H1 (cell line): Measurements from ENCODE around the gene RRBP1. TPM values are rescaled to one million over a fixed set of nuclear protein-coding genes. Genes with fewer than 3 reads are reported as not detected.

ENCODE experiments used
- CTCF ChIA-PET: fragments of 300-600 bp; sonication (Branson Sonifier 250); formaldehyde crosslinking; loops from one replicate; lab custom pipeline; 2021; ENCODE audit not compliant: partially characterized antibody; lab: Charles Lee
- POLR2A ChIA-PET: fragments of 300-600 bp; sonication (Branson Sonifier 250); formaldehyde crosslinking; loops from one replicate; lab custom pipeline; 2021; ENCODE audit warnings: inconsistent platforms; ENCODE audit not compliant: partially characterized antibody; lab: Charles Lee
- DNase-seq, 2 experiments: peaks; one replicate each; pipeline versions ENCODE4 v3.0.0 to v3.0.0-alpha.2; 2010 to 2022; ENCODE audit warnings: low spot score in 2 of 2, low read depth in 1 of 2, mixed read lengths in 1 of 2
- FAIRE-seq: peaks from 2 replicates; lab custom pipeline; 2011; peaks lifted over from hg19 to GRCh38; lab: Jason Lieb, UNC
- H2AFZ ChIP-seq: 2 replicates; pipeline ENCODE4 v1.8.1; 2012; ENCODE audit warnings: low read length, inconsistent platforms
- H2AK5ac ChIP-seq: 2 replicates; pipeline ENCODE4 v1.6.1; 2013; ENCODE audit warnings: low read depth, low read length
- H2BK120ac ChIP-seq: replicated peaks from 2 replicates; pipeline ENCODE3; 2013; ENCODE audit warnings: low read depth, low read length, inconsistent platforms
- H2BK12ac ChIP-seq: 2 replicates; pipeline ENCODE4 v1.6.1; 2013; ENCODE audit warnings: low read depth, low read length
- H2BK15ac ChIP-seq: 2 replicates; pipeline ENCODE4 v1.6.1; 2013; ENCODE audit warnings: low read length
- H2BK20ac ChIP-seq: 2 replicates; pipeline ENCODE4 v1.6.1; 2013; ENCODE audit warnings: low read length
- H2BK5ac ChIP-seq: 2 replicates; pipeline ENCODE4 v1.6.1; 2013; ENCODE audit warnings: low read depth, low read length
- H3K14ac ChIP-seq: 2 replicates; pipeline ENCODE4 v1.6.1; 2013; ENCODE audit warnings: inconsistent platforms; ENCODE audit not compliant: insufficient read length
- H3K18ac ChIP-seq: 2 replicates; pipeline ENCODE4 v1.6.1; 2013; ENCODE audit warnings: low read length; ENCODE audit errors: extremely low read depth
- H3K23ac ChIP-seq: 2 replicates; pipeline ENCODE4 v1.6.1; 2013; ENCODE audit warnings: inconsistent platforms; ENCODE audit not compliant: insufficient read length
- H3K23me2 ChIP-seq: 2 replicates; pipeline ENCODE4 v1.6.1; 2013; ENCODE audit warnings: low read depth, low read length
- H3K27ac ChIP-seq: 2 replicates; pipeline ENCODE4 v1.6.1; 2011; ENCODE audit warnings: low read depth, low read length, inconsistent platforms
- H3K27me3 ChIP-seq, 4 experiments: replicated peaks in 1 of 4; 1 replicate in 1 of 4; 2 replicates in 3 of 4; pipeline versions ENCODE4 v1.6.1 to v1.8.1; 2011 to 2013; ENCODE audit warnings: low read length in 3 of 4, mild to moderate bottlenecking in 3 of 4, inconsistent platforms in 2 of 4, mixed read lengths in 2 of 4, moderate library complexity in 1 of 4; ENCODE audit not compliant: control insufficient read depth in 3 of 4, insufficient read depth in 3 of 4; ENCODE audit errors: extremely low read depth in 1 of 4
- H3K36me3 ChIP-seq, 4 experiments: 2 replicates each; pipeline versions ENCODE4 v1.6.1 to v1.8.1; 2011 to 2013; ENCODE audit warnings: mild to moderate bottlenecking in 4 of 4, low read length in 3 of 4, moderate library complexity in 2 of 4, control low read depth in 1 of 4, inconsistent platforms in 1 of 4; ENCODE audit not compliant: insufficient read depth in 4 of 4, control insufficient read depth in 2 of 4
- H3K4ac ChIP-seq: replicated peaks from 2 replicates; pipeline ENCODE3; 2013; ENCODE audit warnings: low read length, low read depth, mixed read lengths, inconsistent platforms; ENCODE audit not compliant: insufficient read length
- H3K4me1 ChIP-seq, 4 experiments: replicated peaks in 1 of 4; 1 replicate in 1 of 4; 2 replicates in 3 of 4; pipeline versions ENCODE4 v1.6.1 to v1.8.1; 2011 to 2013; ENCODE audit warnings: low read length in 3 of 4, inconsistent platforms in 2 of 4, mixed read lengths in 1 of 4; ENCODE audit not compliant: insufficient read depth in 4 of 4, control insufficient read depth in 3 of 4
- H3K4me2 ChIP-seq, 2 experiments: 2 replicates each; pipeline versions ENCODE4 v1.6.1 to v1.8.1; 2011 to 2013; ENCODE audit warnings: low read depth in 2 of 2, low read length in 2 of 2, control low read depth in 1 of 2, inconsistent platforms in 1 of 2, mild to moderate bottlenecking in 1 of 2; ENCODE audit not compliant: insufficient read depth in 1 of 2
- H3K4me3 ChIP-seq, 4 experiments: fragments of 200-600, 300-600 bp in 1 of 4; sonication (generic), shearing (Covaris generic), sonication (Bioruptor Twin) in 1 of 4; 2 replicates each; pipeline versions ENCODE4 v1.5.1 to v1.8.1; 2011 to 2016; ENCODE audit warnings: low read length in 4 of 4, low read depth in 3 of 4, control low read depth in 2 of 4, inconsistent platforms in 2 of 4, mild to moderate bottlenecking in 2 of 4, mixed read lengths in 1 of 4, moderate library complexity in 1 of 4; ENCODE audit not compliant: insufficient read depth in 2 of 4; ENCODE audit errors: extremely low read depth in 1 of 4
- H3K56ac ChIP-seq: replicated peaks from 2 replicates; pipeline ENCODE3; 2013; ENCODE audit warnings: low read depth, mild to moderate bottlenecking, mixed read lengths, low read length, inconsistent platforms; ENCODE audit not compliant: insufficient read length
- H3K79me1 ChIP-seq: 2 replicates; pipeline ENCODE4 v1.6.1; 2013; ENCODE audit warnings: low read depth, low read length, control low read depth
- H3K79me2 ChIP-seq, 2 experiments: 2 replicates each; pipeline versions ENCODE4 v1.6.1 to v1.8.1; 2012 to 2013; ENCODE audit warnings: low read length in 2 of 2, mild to moderate bottlenecking in 2 of 2, inconsistent platforms in 1 of 2; ENCODE audit not compliant: insufficient read depth in 2 of 2, control insufficient read depth in 1 of 2
- H3K9ac ChIP-seq, 4 experiments: replicated peaks in 1 of 4; 1 replicate in 1 of 4; 2 replicates in 3 of 4; pipeline versions ENCODE4 v1.6.1 to v1.8.1; 2011 to 2013; ENCODE audit warnings: low read depth in 3 of 4, low read length in 3 of 4, control low read depth in 2 of 4, mild to moderate bottlenecking in 2 of 4, moderate library complexity in 2 of 4, inconsistent platforms in 1 of 4; ENCODE audit errors: extremely low read depth in 1 of 4
- H3K9me3 ChIP-seq, 2 experiments: 2 replicates each; pipeline versions ENCODE4 v1.6.1 to v1.8.1; 2012 to 2013; ENCODE audit warnings: mild to moderate bottlenecking in 2 of 2, moderate library complexity in 2 of 2, control low read depth in 1 of 2, inconsistent platforms in 1 of 2, low read depth in 1 of 2, low read length in 1 of 2, mixed read lengths in 1 of 2; ENCODE audit not compliant: insufficient read depth in 2 of 2
- H4K20me1 ChIP-seq, 2 experiments: replicated peaks in 1 of 2; 2 replicates each; pipeline versions ENCODE3 to v1.8.1; 2011 to 2013; ENCODE audit warnings: inconsistent platforms in 2 of 2, low read length in 2 of 2, mild to moderate bottlenecking in 1 of 2; ENCODE audit not compliant: insufficient read depth in 2 of 2, control insufficient read depth in 1 of 2
- H4K5ac ChIP-seq: 2 replicates; pipeline ENCODE4 v1.6.1; 2013; ENCODE audit warnings: low read length, low read depth, mixed read lengths, inconsistent platforms; ENCODE audit not compliant: insufficient read length
- H4K8ac ChIP-seq: 2 replicates; pipeline ENCODE4 v1.8.0; 2013; ENCODE audit warnings: mild to moderate bottlenecking, moderate library complexity, low read length, inconsistent platforms; ENCODE audit not compliant: insufficient read depth; ENCODE audit errors: extremely low read depth
- H4K91ac ChIP-seq: replicated peaks from 2 replicates; pipeline ENCODE3; 2013; ENCODE audit warnings: low read length, mixed read lengths, inconsistent platforms; ENCODE audit not compliant: insufficient read length
- BCL11A ChIP-seq, 2 experiments: IDR thresholded peaks; one replicate each; pipeline ENCODE4 v1.6.1; 2011; ENCODE audit warnings: low read depth in 2 of 2, low read length in 2 of 2, mild to moderate bottlenecking in 2 of 2
- CTCF ChIP-seq, 3 experiments: IDR thresholded peaks; 1 replicate in 2 of 3; 2 replicates in 1 of 3; pipeline versions ENCODE4 v1.5.1 to v1.6.1; 2011; ENCODE audit warnings: low read length in 3 of 3, mild to moderate bottlenecking in 3 of 3, inconsistent platforms in 2 of 3, low read depth in 1 of 3, moderate library complexity in 1 of 3; ENCODE audit not compliant: insufficient read depth in 1 of 3; ENCODE audit errors: control extremely low read depth in 1 of 3
- POLR2A ChIP-seq, 2 experiments: IDR thresholded peaks; 1 replicate in 1 of 2; 2 replicates in 1 of 2; pipeline ENCODE4 v1.6.1; 2011; ENCODE audit warnings: low read depth in 2 of 2, low read length in 2 of 2, mild to moderate bottlenecking in 2 of 2; ENCODE audit errors: control extremely low read depth in 1 of 2
- POU5F1 ChIP-seq: IDR thresholded peaks from 2 replicates; pipeline ENCODE4 v1.6.1; 2011; ENCODE audit warnings: low read depth, mild to moderate bottlenecking, low read length, moderate library complexity
- RXRA ChIP-seq: IDR thresholded peaks from 2 replicates; pipeline ENCODE4 v1.6.1; 2011; ENCODE audit warnings: low read depth, mild to moderate bottlenecking, low read length, moderate library complexity; ENCODE audit not compliant: insufficient read depth
- WGBS, 2 experiments: shearing (Covaris generic) in 1 of 2; methylation state at CpG; one replicate each; pipeline versions ENCODE4 v1.1.6 to v1.1.7; 2013 to 2015; ENCODE audit warnings: low lambda C conversion rate in 2 of 2, mixed read lengths in 2 of 2, inconsistent platforms in 1 of 2, low coverage in 1 of 2, missing lambda C conversion rate in 1 of 2; ENCODE audit not compliant: insufficient replicate concordance in 2 of 2, insufficient coverage in 1 of 2, insufficient read length in 1 of 2; ENCODE audit errors: extremely low coverage in 1 of 2, missing lambda C conversion rate in 1 of 2; 5-methylcytosine and 5-hydroxymethylcytosine counted together
- polyA plus RNA-seq, 7 experiments: library from polyadenylated mRNA; depleted of rRNA in 3 of 7; stranded (reverse) in 5 of 7; unstranded in 2 of 7; fragments of >200 nt in 5 of 7; fragments of 200-250 nt in 2 of 7; gene quantifications; 1 replicate in 5 of 7; 2 replicates in 1 of 7; 4 replicates in 1 of 7; pipeline versions ENCODE4 v1.2.1 to v1.2.3, GENCODE V29; 2011 to 2013; ENCODE audit warnings: missing spikeins in 2 of 7, mixed read lengths in 2 of 7
- total RNA-seq: library from RNA; stranded (reverse); fragmentation: NEBNext Ultra II Directional; extraction: Animal tissue kit (Norgen Biotek cat#: 25700); gene quantifications from 2 replicates; pipeline ENCODE4 v1.2.1, GENCODE V29; 2021
- TF ChIP-seq, protein P1 (sequence below): IDR thresholded peaks from 2 replicates; pipeline ENCODE4 v1.6.1; 2012; ENCODE audit warnings: low read length, inconsistent platforms
- TF ChIP-seq, protein P2 (sequence below): IDR thresholded peaks from 2 replicates; pipeline ENCODE4 v1.6.1; 2011; ENCODE audit warnings: low read depth, mild to moderate bottlenecking, low read length; ENCODE audit not compliant: insufficient read depth

RRBP1 gene
- total and polyA plus RNA-seq, 2 of the 8 experiments (the other 6 are each of a cell fraction or from before 2014, with no cell fraction given): 15.9 to 157 TPM

- H3K14ac ChIP-seq: no peak overlapping the region
- H3K4me2 ChIP-seq: no peak overlapping the region
- H3K36me3 ChIP-seq: peaks cover 0 to 20% (median 10%) of the 10 kb centered on the region in 4 experiments; a peak in 5 of 8 replicates
- no peak overlapping the region for H3K18ac ChIP-seq
- peak overlapping the region; percentile 71 for H4K8ac ChIP-seq
- DNase-seq (no peak), FAIRE-seq (no peak)
- ChIA-PET CTCF (interaction anchor here (1.2 kb wide), 1 partner anchor 46 kb away, joined by 3 read pairs; no protein-coding TSS in a partner anchor), POLR2A (interaction anchor here (0.6 kb wide), 2 partner anchors 85 to 278 kb away, joined by 3 read pairs; no protein-coding TSS in a partner anchor)
- peaks cover 6 to 13% of the 10 kb centered on the region in 2 experiments for H3K9me3 ChIP-seq
- H3K79me2 ChIP-seq: peaks cover 8 to 90% of the 10 kb centered on the region in 2 experiments
- H2BK120ac ChIP-seq: no peak overlapping the region
- H3K23ac ChIP-seq: no peak overlapping the region
- no peak overlapping the region for H2AK5ac ChIP-seq
- no peak overlapping the region for H3K27ac ChIP-seq
- H4K5ac ChIP-seq: no peak overlapping the region
- H3K79me1 ChIP-seq: peaks cover 12% of the 10 kb centered on the region
- no peak overlapping the region for H4K91ac ChIP-seq
- peaks cover 0 to 13% of the 10 kb centered on the region in 2 experiments for H4K20me1 ChIP-seq
- no peak overlapping the region for H2BK12ac ChIP-seq
- no peak overlapping the region for H2BK15ac ChIP-seq
- WGBS, 2 experiments: 90% methylated on average over 10 of the region's 10 CpGs; no CpG with 5 or more reads in 1 of the 2 experiments
- H3K27me3 ChIP-seq: no peaks in the 10 kb centered on the region
- H2BK20ac ChIP-seq: no peak overlapping the region
- no peak overlapping the region for H3K9ac ChIP-seq
- H3K56ac ChIP-seq: no peak overlapping the region
- no peak overlapping the region for H2AFZ ChIP-seq
- H3K23me2 ChIP-seq: no peaks in the 10 kb centered on the region
- H3K4me1 ChIP-seq: peaks cover 0 to 3% (median 2%) of the 10 kb centered on the region in 4 experiments; a peak in 2 of 7 replicates
- peak overlapping the region; percentile 15; the same call in 1 of the 2 replicates for H2BK5ac ChIP-seq
- H3K4me3 ChIP-seq: no peak overlapping the region
- H3K4ac ChIP-seq: no peak overlapping the region
- TF ChIP-seq POU5F1 (no peak), RXRA (no peak), BCL11A (IDR thresholded peaks at IDR 0.05; ENCODE audit: low read depth in 2 of 2, low read length in 2 of 2) (no peak), CTCF (IDR thresholded peaks at IDR 0.05; ENCODE audit: control extremely low read depth in 1 of 3, insufficient read depth in 1 of 3, low read depth in 1 of 3, low read length in 3 of 3) (no peak), POLR2A (IDR thresholded peaks at IDR 0.05; ENCODE audit: control extremely low read depth in 1 of 2, low read depth in 2 of 2, low read length in 2 of 2) (no peak)
- TF ChIP-seq, protein P1, sequence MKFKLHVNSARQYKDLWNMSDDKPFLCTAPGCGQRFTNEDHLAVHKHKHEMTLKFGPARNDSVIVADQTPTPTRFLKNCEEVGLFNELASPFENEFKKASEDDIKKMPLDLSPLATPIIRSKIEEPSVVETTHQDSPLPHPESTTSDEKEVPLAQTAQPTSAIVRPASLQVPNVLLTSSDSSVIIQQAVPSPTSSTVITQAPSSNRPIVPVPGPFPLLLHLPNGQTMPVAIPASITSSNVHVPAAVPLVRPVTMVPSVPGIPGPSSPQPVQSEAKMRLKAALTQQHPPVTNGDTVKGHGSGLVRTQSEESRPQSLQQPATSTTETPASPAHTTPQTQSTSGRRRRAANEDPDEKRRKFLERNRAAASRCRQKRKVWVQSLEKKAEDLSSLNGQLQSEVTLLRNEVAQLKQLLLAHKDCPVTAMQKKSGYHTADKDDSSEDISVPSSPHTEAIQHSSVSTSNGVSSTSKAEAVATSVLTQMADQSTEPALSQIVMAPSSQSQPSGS: no peak
- TF ChIP-seq, protein P2, sequence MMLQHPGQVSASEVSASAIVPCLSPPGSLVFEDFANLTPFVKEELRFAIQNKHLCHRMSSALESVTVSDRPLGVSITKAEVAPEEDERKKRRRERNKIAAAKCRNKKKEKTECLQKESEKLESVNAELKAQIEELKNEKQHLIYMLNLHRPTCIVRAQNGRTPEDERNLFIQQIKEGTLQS: no peak
Observed at GRCh38 chr20:17662333-17663039, 19.6 kb downstream of the RRBP1 start.
